NB4 (cell line): ENCODE measurements around the gene TXNRD3.
"Not testable (repeated sequence)": the region's sequence is repeated elsewhere in the genome, so short reads cannot be mapped to it uniquely, and the experiment has no call there.

Source experiments
- DNase-seq: peaks from one replicate; pipeline ENCODE4 v3.0.0; 2010; ENCODE audit warnings: low read depth
- H3K4me3 ChIP-seq: one replicate; pipeline ENCODE4 v1.5.1; 2011; ENCODE audit warnings: mild to moderate bottlenecking, low read depth, low read length, moderate library complexity
- CTCF ChIP-seq: IDR thresholded peaks from one replicate; pipeline ENCODE4 v1.5.1; 2012; ENCODE audit warnings: low read depth, low read length
- MYC ChIP-seq: IDR thresholded peaks from 2 replicates; pipeline ENCODE4 v1.6.1; 2011; ENCODE audit warnings: low read depth, low read length
- POLR2A ChIP-seq: IDR thresholded peaks from 2 replicates; pipeline ENCODE4 v1.6.1; 2011; ENCODE audit warnings: mild to moderate bottlenecking; ENCODE audit not compliant: insufficient read length; ENCODE audit errors: extremely low read depth
- TF ChIP-seq, protein P1 (sequence below): IDR thresholded peaks from 2 replicates; pipeline ENCODE4 v1.6.1; 2011; ENCODE audit warnings: low read depth, low read length

TXNRD3 gene

DNA sequence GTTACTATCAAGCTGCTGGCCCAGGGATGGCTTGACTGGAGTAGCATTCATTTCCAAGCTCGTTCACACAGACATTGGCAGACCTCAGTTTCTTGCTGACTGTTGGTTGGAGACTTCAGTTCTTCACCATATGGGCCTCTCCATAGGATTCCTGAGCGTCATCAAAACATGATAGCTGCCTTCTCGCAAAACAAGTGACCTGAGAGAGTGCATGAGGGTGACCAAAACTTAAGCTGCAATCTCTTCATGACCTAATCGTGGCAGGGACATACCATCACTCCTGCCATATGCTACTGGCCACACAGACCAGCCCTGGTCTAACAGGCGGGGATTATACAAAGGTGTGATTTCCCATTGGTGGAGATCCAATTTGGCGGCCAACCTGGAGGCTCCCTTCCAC is 50.2 kb downstream of the TXNRD3 start:
- no peak for TF ChIP-seq POLR2A
- TF ChIP-seq MYC, result no peak
- no peak for TF ChIP-seq CTCF
- TF ChIP-seq, protein P1, sequence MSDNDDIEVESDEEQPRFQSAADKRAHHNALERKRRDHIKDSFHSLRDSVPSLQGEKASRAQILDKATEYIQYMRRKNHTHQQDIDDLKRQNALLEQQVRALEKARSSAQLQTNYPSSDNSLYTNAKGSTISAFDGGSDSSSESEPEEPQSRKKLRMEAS, result no peak
- no peak for DNase-seq
- H3K4me3 ChIP-seq, result no peak overlapping the region

- DNase-seq, result no peak
- TF ChIP-seq, protein P1, result no peak
- TF ChIP-seq CTCF, result no peak
- no peak for TF ChIP-seq POLR2A
- no peak for TF ChIP-seq MYC
- no peak overlapping the region for H3K4me3 ChIP-seq
Observed at GRCh38 chr3:126599101-126599500, 55.8 kb downstream of the TXNRD3 start.

GRCh38 chr3:126595479-126595878 is 59.4 kb downstream of the TXNRD3 start:
- not testable (repeated sequence) for DNase-seq

GRCh38 chr3:126591515-126591914 is 63.4 kb downstream of the TXNRD3 start:
- DNase-seq, result peak; percentile 21
- H3K4me3 ChIP-seq, result not testable (repeated sequence)

More at GRCh38 chr3:126595479-126595878, 59.4 kb downstream of the TXNRD3 start:
- not testable (repeated sequence) for H3K4me3 ChIP-seq

DNA sequence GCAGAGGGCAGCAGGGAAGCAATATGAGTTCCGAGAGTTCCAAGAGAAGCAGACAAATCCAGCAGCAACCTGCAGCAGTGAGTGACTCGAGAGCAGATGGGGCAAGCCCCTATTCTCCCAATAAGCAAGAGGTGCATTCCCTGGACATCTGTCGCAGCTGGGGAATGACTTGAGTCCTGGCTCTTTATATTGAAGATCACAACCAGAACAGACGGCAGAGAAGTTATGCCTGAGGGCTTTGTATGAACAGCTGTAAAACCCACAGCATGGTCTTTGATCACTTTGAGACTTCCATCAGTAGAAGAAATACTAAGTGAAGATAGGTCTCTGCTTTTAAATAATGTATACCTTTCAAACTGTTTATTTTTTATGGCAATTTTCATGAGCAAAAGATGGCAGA is 72.6 kb downstream of the TXNRD3 start:
- no peak for DNase-seq
- TF ChIP-seq CTCF, result no peak
- no peak for TF ChIP-seq MYC
- H3K4me3 ChIP-seq, result no peak overlapping the region

DNA sequence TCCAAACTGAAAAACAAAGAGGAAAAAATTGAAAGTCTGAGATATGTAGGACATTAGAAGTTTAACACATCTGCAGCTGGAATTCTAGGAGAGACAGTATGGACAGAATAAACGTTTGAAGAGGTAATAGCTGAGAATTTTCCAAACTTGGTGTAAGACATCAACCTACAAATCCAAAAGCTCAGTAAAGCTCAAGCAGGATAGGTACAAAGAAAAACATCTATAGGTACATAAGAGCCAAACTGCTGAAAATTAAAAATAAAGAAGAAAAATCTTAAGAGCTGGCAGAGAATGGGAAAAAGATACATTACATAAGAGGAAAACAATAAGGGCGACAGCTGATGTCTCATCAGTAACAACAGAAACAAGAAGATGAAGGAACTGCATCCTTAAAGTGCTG is 73.4 kb downstream of the TXNRD3 start:
- no peak for DNase-seq
- H3K4me3 ChIP-seq, result no peak overlapping the region
- TF ChIP-seq, protein P1, result no peak
- no peak for TF ChIP-seq MYC

DNA sequence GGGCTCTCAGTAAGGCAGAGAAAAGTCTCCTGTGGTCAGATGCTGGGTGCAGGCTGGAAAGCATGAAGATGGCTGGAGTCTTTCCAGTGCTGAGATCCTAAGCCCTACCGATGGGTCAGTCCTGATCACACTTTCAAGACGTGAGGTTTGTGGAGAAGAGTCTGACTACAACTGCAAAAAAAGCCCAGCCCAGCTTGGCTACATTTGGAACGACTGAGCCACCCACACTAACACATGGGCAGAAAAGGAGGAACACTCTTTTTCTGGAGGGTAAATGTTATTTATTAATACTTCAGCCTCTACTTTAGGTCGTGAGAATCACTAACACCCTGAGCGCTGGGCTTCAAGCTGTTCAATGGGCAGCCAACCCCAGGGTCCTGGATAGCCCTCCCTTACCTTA is 74.2 kb downstream of the TXNRD3 start:
- no peak for DNase-seq
- H3K4me3 ChIP-seq, result no peak overlapping the region
- TF ChIP-seq POLR2A, result no peak
- TF ChIP-seq CTCF, result no peak

DNA sequence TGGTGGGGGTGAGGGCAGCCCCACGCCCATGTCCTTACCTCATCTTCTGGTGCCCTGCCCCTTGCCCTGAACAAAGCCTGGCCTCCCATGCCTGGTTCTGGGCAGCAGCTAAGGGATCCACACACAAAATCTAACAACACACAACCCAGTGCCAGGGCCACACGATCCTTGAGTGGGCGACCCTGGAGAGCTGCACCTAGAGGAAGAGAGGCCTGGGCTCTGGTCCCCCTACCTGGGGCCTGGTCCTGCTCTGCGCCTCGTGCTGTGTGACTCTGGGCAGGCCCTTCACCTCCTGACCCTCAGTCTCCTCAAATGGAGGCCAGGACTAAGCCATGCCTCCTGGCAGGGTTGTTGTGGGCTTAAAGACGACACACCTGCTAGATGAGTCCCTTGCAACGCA is 76.2 kb downstream of the TXNRD3 start:
- no peak for DNase-seq
- no peak overlapping the region for H3K4me3 ChIP-seq
- TF ChIP-seq POLR2A (no peak), CTCF (no peak), MYC (no peak)
- TF ChIP-seq, protein P1, result no peak
